NT2/D1 (cell line): ENCODE data around the gene DIAPH2.

ENCODE experiments used
- SUZ12 ChIP-seq: IDR thresholded peaks from 2 replicates; pipeline ENCODE4 v1.6.1; 2011; ENCODE audit not compliant: insufficient read length, insufficient read depth; ENCODE audit errors: extremely low read depth
- ZNF274 ChIP-seq: IDR thresholded peaks from 2 replicates; pipeline ENCODE4 v1.6.1; 2011; ENCODE audit warnings: mild to moderate bottlenecking, low read depth, low read length

- TF ChIP-seq ZNF274 = no peak
- no peak for TF ChIP-seq SUZ12
These were observed 418.3 kb downstream of the DIAPH2 start for GRCh38 chrX:97102938-97103337.
